C4-2B (cell line): Measurements from ENCODE around the gene KEAP1.
"Not testable (repeated sequence)": the region's sequence is repeated elsewhere in the genome, so short reads cannot be mapped to it uniquely, and the experiment has no call there.

Source experiments
- ZFX ChIP-seq: fragments of 450-650 bp; IDR thresholded peaks from 2 replicates; pipeline ENCODE4 v1.6.1; 2017
- TF ChIP-seq, protein P1 (sequence below): fragments of 450-650 bp; conservative IDR thresholded peaks from 2 replicates; pipeline ENCODE4 v1.5.1; 2017; ENCODE audit warnings: mild to moderate bottlenecking

DNA sequence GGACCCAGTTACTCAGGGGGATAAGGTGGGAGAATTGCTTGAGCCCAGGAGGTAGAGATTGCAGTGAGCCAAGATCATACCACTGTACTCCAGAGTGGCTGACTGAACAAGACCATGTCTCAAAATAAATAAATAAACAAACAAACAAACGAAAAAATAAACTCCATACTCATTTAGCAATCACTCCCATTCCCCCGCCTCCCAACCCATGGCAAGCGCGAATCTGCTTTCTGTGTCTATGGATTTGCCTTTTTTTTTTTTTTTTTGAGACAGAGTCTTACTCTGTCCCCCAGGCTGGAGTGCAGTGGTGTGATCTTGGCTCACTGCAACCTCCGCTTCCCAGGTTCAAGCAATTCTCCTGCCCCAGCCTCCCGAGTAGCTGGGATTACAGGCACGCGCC, 23.7 kb upstream of the KEAP1 start:
- TF ChIP-seq, protein P1, sequence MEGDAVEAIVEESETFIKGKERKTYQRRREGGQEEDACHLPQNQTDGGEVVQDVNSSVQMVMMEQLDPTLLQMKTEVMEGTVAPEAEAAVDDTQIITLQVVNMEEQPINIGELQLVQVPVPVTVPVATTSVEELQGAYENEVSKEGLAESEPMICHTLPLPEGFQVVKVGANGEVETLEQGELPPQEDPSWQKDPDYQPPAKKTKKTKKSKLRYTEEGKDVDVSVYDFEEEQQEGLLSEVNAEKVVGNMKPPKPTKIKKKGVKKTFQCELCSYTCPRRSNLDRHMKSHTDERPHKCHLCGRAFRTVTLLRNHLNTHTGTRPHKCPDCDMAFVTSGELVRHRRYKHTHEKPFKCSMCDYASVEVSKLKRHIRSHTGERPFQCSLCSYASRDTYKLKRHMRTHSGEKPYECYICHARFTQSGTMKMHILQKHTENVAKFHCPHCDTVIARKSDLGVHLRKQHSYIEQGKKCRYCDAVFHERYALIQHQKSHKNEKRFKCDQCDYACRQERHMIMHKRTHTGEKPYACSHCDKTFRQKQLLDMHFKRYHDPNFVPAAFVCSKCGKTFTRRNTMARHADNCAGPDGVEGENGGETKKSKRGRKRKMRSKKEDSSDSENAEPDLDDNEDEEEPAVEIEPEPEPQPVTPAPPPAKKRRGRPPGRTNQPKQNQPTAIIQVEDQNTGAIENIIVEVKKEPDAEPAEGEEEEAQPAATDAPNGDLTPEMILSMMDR = not testable (repeated sequence)
- not testable (repeated sequence) for TF ChIP-seq ZFX
